ENCODE measurements around the gene TBCE.

TBCE gene

DNA sequence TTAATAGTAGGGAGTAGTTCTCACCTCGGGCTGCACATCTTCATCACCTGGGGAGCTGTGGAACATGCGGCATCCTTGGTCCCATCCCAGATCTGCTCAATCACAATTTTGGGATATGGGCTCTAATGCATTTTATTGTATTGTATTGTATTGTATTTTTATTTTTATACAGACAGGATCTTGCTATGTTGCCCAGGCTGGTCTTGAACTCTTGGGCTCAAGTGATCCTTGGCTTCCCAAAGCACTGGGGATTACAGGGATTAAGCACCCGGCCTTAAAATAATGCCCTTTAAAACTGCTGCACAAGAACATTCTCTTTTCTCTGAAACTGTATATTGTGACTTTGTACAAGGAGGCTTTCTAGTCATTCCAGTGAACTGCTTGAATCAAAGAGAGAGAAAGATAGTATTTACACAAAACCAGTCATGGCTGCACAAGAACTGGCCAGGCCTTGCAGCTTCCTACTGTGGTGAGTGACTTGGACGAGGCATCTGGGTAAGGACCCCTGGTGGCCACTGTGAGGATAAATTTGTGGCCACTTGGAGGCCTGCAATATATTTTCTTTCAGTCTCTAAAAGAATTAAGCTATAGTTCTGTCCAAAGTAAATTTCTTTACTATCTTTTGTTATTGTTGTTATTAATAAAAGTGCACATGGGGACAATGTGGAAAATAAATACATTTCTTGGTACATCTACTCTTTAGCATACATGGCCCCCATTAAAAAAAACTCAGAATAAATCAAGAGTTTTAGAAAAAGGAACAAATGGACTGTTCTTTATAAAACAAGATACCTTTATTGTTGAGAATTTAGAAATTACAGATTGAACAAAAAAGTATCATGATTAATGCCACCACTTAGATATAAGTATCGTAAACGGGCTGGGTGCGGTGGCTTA lies 48.0 kb downstream of the TBCE start:
- no peaks in the 10 kb centered on the region for H3K9me3 ChIP-seq (replicated peaks; ENCODE audit: low read length)
- no peak overlapping the region for H3K9ac ChIP-seq (ENCODE audit: low read depth, low read length)
- H3K4me1 ChIP-seq (ENCODE audit: control insufficient read depth, insufficient read depth, low read length), result peaks cover 6% of the 10 kb centered on the region
- no peak overlapping the region for H3K4me2 ChIP-seq (ENCODE audit: low read length)
- H3K27me3 ChIP-seq (ENCODE audit: control insufficient read depth, insufficient read depth, low read length), result no peaks in the 10 kb centered on the region
- H3K4me3 ChIP-seq (ENCODE audit: low read length), result no peak overlapping the region
- peaks cover 13% of the 10 kb centered on the region for H3K36me3 ChIP-seq (ENCODE audit: insufficient read depth, low read length)

DNA sequence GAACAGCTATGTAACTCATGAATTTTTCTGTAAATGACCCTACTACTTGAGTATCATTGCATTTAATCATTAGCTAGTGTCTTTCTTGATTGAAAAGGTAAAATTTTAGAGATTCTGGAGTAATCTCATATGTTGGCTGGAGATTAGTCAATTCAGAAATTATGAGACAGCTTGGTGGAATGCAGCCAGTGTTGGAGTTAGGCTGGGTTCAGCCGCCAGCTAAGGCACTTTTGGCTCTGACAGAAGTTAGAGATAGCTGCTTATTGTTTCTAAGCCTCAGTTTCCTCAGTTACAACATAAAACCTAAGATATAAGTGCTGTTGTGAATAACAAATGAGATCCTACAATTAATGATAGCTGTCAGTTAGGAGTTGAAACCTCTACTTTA lies 49.4 kb downstream of the TBCE start:
- Histone ChIP-seq H3K4me3 (ENCODE audit: low read length) (no peak overlapping the region), H3K36me3 (ENCODE audit: insufficient read depth, low read length) (peaks cover 13% of the 10 kb centered on the region), H3K9ac (ENCODE audit: low read depth, low read length) (no peak overlapping the region), H3K4me2 (ENCODE audit: low read length) (peak overlapping the region; percentile 6), H3K4me1 (ENCODE audit: control insufficient read depth, insufficient read depth, low read length) (peaks cover 6% of the 10 kb centered on the region), H3K27me3 (ENCODE audit: control insufficient read depth, insufficient read depth, low read length) (no peaks in the 10 kb centered on the region), H3K9me3 (replicated peaks; ENCODE audit: low read length) (no peaks in the 10 kb centered on the region)

DNA sequence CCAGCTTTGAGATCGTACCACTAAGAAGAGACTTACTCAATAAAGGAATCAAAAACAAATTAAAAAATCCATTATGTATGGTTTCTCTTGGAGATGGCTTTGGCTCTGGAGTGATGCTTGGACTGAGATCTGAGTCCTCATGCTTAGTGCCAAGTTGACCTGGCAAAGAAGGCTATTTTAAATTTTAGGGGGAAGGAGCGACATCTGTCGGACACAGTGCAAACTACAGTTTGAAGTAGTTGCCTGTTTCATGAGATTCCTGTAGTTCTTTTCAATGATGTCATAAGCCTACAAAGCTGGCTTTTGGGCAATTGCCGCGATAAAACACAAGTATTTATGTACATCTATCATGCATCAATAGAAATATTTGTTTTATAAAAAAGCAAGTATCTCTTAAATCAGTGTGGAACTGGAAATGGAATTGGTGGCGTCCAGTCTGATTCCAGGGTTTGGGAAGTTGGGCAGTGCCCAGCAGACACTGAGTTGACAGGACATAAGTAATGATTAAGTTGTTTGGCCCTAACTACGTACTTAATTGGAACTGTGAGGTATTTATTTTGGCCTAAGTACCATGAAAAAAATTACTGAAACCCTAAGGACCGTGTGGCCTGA lies 50.0 kb downstream of the TBCE start:
- Histone ChIP-seq H3K9ac (ENCODE audit: low read depth, low read length) (no peak overlapping the region), H3K4me2 (ENCODE audit: low read length) (peak overlapping the region; percentile 6), H3K4me1 (ENCODE audit: control insufficient read depth, insufficient read depth, low read length) (peaks cover 6% of the 10 kb centered on the region), H3K4me3 (ENCODE audit: low read length) (no peak overlapping the region), H3K27me3 (ENCODE audit: control insufficient read depth, insufficient read depth, low read length) (no peaks in the 10 kb centered on the region), H3K36me3 (ENCODE audit: insufficient read depth, low read length) (peaks cover 13% of the 10 kb centered on the region), H3K9me3 (replicated peaks; ENCODE audit: low read length) (no peaks in the 10 kb centered on the region)

GRCh38 chr1:235421751-235422150 lies 54.5 kb downstream of the TBCE start:
- Histone ChIP-seq H3K4me3 (ENCODE audit: low read length) (no peak overlapping the region), H3K4me2 (ENCODE audit: low read length) (no peak overlapping the region), H3K9ac (ENCODE audit: low read depth, low read length) (no peak overlapping the region), H3K27me3 (ENCODE audit: control insufficient read depth, insufficient read depth, low read length) (no peaks in the 10 kb centered on the region), H3K36me3 (ENCODE audit: insufficient read depth, low read length) (peaks cover 8% of the 10 kb centered on the region), H3K9me3 (replicated peaks; ENCODE audit: low read length) (no peaks in the 10 kb centered on the region), H3K4me1 (ENCODE audit: control insufficient read depth, insufficient read depth, low read length) (peaks cover 3% of the 10 kb centered on the region)

DNA sequence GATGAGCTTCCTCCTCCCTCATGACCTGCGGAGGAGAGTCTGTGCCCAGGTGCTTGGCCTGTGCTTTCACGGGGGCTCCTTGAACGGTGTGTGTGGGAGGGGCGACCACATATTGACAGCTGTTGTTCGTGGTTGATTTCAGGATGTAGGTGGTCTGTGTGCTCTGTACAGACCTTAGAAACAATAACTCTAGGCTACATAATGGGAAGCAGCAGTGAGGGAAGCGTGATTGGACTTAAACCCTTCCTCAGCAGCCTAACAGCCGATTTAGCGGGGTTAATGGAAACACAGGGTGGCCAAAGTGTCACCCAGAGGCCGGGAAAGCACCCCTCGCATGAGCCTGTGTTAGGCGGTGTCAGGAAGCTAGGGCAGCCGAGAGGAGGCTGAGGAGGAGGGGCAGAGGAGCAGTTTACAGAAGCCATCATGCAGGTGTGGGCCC lies 56.0 kb downstream of the TBCE start:
- H3K4me2 ChIP-seq (ENCODE audit: low read length), result no peak overlapping the region
- no peaks in the 10 kb centered on the region for H3K9me3 ChIP-seq (replicated peaks; ENCODE audit: low read length)
- H3K9ac ChIP-seq (ENCODE audit: low read depth, low read length), result no peak overlapping the region
- H3K4me3 ChIP-seq (ENCODE audit: low read length), result no peak overlapping the region
- H3K4me1 ChIP-seq (ENCODE audit: control insufficient read depth, insufficient read depth, low read length), result no peaks in the 10 kb centered on the region
- H3K27me3 ChIP-seq (ENCODE audit: control insufficient read depth, insufficient read depth, low read length), result no peaks in the 10 kb centered on the region
- peaks cover 9% of the 10 kb centered on the region for H3K36me3 ChIP-seq (ENCODE audit: insufficient read depth, low read length)

GRCh38 chr1:235424092-235424491 lies 56.9 kb downstream of the TBCE start:
- no peaks in the 10 kb centered on the region for H3K9me3 ChIP-seq (replicated peaks; ENCODE audit: low read length)
- H3K36me3 ChIP-seq (ENCODE audit: insufficient read depth, low read length), result peaks cover 5% of the 10 kb centered on the region
- no peak overlapping the region for H3K4me2 ChIP-seq (ENCODE audit: low read length)
- H3K27me3 ChIP-seq (ENCODE audit: control insufficient read depth, insufficient read depth, low read length), result no peaks in the 10 kb centered on the region
- H3K4me1 ChIP-seq (ENCODE audit: control insufficient read depth, insufficient read depth, low read length), result peaks cover 2% of the 10 kb centered on the region
- no peak overlapping the region for H3K4me3 ChIP-seq (ENCODE audit: low read length)
- H3K9ac ChIP-seq (ENCODE audit: low read depth, low read length), result no peak overlapping the region

GRCh38 chr1:235425357-235425756 lies 58.1 kb downstream of the TBCE start:
- Histone ChIP-seq H3K36me3 (ENCODE audit: insufficient read depth, low read length) (peaks cover 5% of the 10 kb centered on the region), H3K4me3 (ENCODE audit: low read length) (no peak overlapping the region)

GRCh38 chr1:235426143-235426542 lies 58.9 kb downstream of the TBCE start:
- H3K4me2 ChIP-seq (ENCODE audit: low read length), result no peak overlapping the region
- no peaks in the 10 kb centered on the region for H3K27me3 ChIP-seq (ENCODE audit: control insufficient read depth, insufficient read depth, low read length)
- no peak overlapping the region for H3K9ac ChIP-seq (ENCODE audit: low read depth, low read length)
- no peak overlapping the region for H3K4me3 ChIP-seq (ENCODE audit: low read length)
- peaks cover 3% of the 10 kb centered on the region for H3K4me1 ChIP-seq (ENCODE audit: control insufficient read depth, insufficient read depth, low read length)
- peaks cover 8% of the 10 kb centered on the region for H3K36me3 ChIP-seq (ENCODE audit: insufficient read depth, low read length)
- H3K9me3 ChIP-seq (replicated peaks; ENCODE audit: low read length), result no peaks in the 10 kb centered on the region

More at GRCh38 chr1:235425357-235425756, 58.1 kb downstream of the TBCE start:
- H3K4me2 ChIP-seq (ENCODE audit: low read length), result no peak overlapping the region
- no peak overlapping the region for H3K9ac ChIP-seq (ENCODE audit: low read depth, low read length)
- H3K9me3 ChIP-seq (replicated peaks; ENCODE audit: low read length), result no peaks in the 10 kb centered on the region
- peaks cover 3% of the 10 kb centered on the region for H3K4me1 ChIP-seq (ENCODE audit: control insufficient read depth, insufficient read depth, low read length)
- no peaks in the 10 kb centered on the region for H3K27me3 ChIP-seq (ENCODE audit: control insufficient read depth, insufficient read depth, low read length)

DNA sequence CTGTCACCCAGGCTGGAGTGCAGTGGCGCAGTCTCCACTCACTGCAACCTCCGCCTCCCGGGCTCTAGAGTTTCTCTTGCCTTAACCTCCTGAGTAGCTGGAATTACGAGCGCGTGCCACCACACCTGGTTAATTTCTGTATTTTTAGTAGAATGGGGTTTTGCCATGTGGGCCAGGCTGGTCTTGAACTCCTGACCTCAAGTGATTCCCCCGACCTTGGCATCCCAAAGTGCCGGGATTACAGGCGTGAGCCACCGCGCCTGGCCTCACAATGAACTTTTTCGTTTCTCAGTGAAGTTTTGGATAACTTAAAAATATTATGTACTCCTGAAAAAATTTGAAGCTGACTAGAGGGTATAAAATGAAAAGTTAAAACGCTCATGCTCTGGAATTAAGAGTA lies 59.5 kb downstream of the TBCE start:
- Histone ChIP-seq H3K36me3 (ENCODE audit: insufficient read depth, low read length) (peaks cover 8% of the 10 kb centered on the region), H3K9me3 (replicated peaks; ENCODE audit: low read length) (no peaks in the 10 kb centered on the region), H3K9ac (ENCODE audit: low read depth, low read length) (no peak overlapping the region), H3K4me2 (ENCODE audit: low read length) (no peak overlapping the region), H3K27me3 (ENCODE audit: control insufficient read depth, insufficient read depth, low read length) (no peaks in the 10 kb centered on the region), H3K4me1 (ENCODE audit: control insufficient read depth, insufficient read depth, low read length) (peaks cover 3% of the 10 kb centered on the region), H3K4me3 (ENCODE audit: low read length) (no peak overlapping the region)

- no peak overlapping the region for H3K4me3 ChIP-seq (ENCODE audit: low read length)
- H3K4me2 ChIP-seq (ENCODE audit: low read length), result no peak overlapping the region
- H3K9me3 ChIP-seq (replicated peaks; ENCODE audit: low read length), result no peaks in the 10 kb centered on the region
- no peak overlapping the region for H3K9ac ChIP-seq (ENCODE audit: low read depth, low read length)
- peaks cover 3% of the 10 kb centered on the region for H3K4me1 ChIP-seq (ENCODE audit: control insufficient read depth, insufficient read depth, low read length)
- H3K36me3 ChIP-seq (ENCODE audit: insufficient read depth, low read length), result peaks cover 8% of the 10 kb centered on the region
- H3K27me3 ChIP-seq (ENCODE audit: control insufficient read depth, insufficient read depth, low read length), result no peaks in the 10 kb centered on the region
Observed at GRCh38 chr1:235427447-235427846, 60.2 kb downstream of the TBCE start.

DNA sequence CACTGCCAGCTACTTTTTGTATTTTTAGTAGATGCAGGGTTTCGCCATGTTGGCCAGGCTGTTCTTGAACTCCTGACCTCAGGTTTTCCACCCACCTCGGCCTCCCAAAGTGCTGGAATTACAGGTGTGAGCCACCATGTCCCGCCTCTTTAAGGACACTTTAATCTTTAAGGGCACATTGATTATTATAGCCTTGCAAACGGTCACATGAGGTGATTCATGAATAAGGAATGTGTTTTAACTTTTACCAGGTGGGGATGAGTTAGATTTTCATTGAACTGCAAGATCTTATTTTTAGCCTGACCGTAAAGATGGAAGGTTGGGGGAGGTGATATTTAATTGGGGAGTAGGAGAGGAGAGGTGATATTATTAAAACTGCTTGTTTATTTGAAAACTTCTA lies 61.9 kb downstream of the TBCE start:
- Histone ChIP-seq H3K4me1 (ENCODE audit: control insufficient read depth, insufficient read depth, low read length) (peaks cover 3% of the 10 kb centered on the region), H3K9me3 (replicated peaks; ENCODE audit: low read length) (no peaks in the 10 kb centered on the region), H3K36me3 (ENCODE audit: insufficient read depth, low read length) (peaks cover 8% of the 10 kb centered on the region), H3K4me3 (ENCODE audit: low read length) (no peak overlapping the region), H3K4me2 (ENCODE audit: low read length) (no peak overlapping the region), H3K27me3 (ENCODE audit: control insufficient read depth, insufficient read depth, low read length) (no peaks in the 10 kb centered on the region), H3K9ac (ENCODE audit: low read depth, low read length) (no peak overlapping the region)

All from skeletal muscle satellite cell (primary cell).